GM08714 (cell line): ENCODE results near the gene HOXB1.

Source experiments
- H3K4me3 ChIP-seq: fragments of 200-500 bp; sonication (Bioruptor generic); 2 replicates; pipeline ENCODE4 v1.5.1; 2014; ENCODE audit warnings: mild to moderate bottlenecking, low read length, inconsistent platforms
- ZNF274 ChIP-seq: IDR thresholded peaks from 2 replicates; pipeline ENCODE4 v1.6.1; 2012; ENCODE audit warnings: mild to moderate bottlenecking, low read depth, low read length

Gene HOXB1

DNA sequence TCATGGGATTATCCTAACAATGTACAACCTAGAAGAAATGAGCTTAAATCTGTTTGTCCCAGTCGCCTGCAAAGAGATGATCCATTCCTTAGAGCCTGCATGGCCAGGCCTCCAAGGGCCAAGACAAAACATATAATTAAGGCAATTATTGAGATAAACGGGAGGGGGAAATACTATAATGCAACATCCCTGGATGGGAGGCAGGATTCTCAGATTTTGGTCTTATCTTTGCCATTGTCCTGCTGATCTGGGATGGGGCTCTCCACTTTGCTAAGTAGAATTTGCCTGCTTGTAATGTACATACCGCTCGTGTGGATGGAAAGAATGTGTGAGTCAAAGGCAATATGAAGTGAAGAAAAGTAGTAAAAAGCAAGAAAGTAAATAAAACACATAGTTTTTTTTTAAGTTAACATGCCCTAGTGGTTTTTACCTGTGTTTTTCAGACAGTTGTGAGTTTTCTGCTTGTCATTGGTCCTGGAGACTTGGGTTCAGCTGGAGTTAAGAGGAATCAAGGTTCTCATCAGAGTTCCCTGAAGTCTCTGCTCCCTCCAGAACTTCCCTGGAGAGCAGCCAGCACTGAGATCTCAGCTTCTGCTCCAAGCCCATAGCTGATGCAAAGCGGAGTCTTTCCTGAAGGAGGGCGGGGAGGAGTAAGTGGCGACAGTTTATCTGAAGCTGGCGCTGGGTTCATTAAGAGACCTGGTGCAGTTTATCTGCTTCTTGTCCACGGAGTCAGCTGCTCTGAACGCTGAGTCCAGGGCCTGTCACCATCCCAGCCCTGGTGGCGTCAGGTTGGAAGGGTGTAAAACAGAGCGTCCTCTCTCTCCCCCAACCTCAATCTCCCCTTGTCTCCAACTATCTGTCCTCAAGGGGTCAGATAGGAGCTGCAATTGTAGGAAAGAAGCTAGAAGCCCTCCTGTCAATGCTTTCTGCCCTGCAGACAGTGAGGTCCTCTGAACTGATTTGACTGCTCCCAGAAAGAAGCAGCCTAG, 30.1 kb downstream of the HOXB1 start:
- no peak for TF ChIP-seq ZNF274
- H3K4me3 ChIP-seq, result no peak overlapping the region

DNA sequence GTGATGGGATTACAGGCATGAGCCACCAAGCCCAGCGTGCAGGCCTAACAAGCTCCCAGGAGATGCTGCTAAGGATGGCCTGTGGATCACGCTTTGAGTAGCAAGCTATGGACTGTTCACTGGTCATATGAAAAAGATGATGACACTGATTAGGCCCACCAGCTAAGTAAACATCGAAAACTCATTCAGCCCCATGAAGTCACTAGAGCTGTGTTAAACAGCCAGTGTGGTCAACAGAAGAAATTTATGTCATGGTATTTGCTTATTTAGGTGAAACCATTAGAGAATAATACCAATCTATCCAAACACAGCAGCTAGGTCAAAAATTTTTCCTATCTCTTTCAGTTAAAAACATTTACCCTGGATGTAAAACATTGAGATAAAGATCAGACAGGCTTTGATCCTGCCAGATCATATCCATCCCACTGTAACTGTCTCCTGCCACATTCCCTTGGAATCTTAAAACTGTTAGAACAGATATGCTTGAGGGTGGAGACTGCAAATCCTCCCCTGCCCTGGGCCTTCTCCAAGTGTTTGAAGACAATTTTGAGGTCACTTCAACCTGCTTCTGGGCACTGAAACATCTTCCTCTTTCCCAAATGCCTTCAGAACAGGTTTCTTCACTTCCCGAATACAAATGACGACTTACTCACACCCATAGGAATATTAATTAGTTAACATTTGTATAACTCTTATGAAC, 30.9 kb downstream of the HOXB1 start:
- no peak for TF ChIP-seq ZNF274
- H3K4me3 ChIP-seq, result no peak overlapping the region

DNA sequence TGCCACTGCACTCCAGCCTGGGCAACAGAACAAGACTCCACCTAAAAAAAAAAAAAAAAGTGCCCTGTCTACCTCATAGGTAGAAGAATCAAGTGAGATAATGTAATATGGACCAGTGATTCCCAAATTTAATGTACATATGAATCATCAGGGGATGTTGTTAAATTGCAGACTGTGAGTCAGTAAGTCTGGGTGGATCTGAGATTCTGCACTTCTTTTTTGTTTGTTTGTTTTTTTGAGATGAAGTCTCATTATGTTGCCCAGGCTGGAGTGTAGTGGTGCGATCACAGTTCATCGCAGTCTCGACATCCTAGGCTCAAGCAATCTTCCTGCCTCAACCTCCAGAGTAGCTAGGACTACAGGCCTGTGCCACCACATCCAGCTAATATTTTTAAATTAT, 31.6 kb downstream of the HOXB1 start:
- no peak overlapping the region for H3K4me3 ChIP-seq
- no peak for TF ChIP-seq ZNF274

DNA sequence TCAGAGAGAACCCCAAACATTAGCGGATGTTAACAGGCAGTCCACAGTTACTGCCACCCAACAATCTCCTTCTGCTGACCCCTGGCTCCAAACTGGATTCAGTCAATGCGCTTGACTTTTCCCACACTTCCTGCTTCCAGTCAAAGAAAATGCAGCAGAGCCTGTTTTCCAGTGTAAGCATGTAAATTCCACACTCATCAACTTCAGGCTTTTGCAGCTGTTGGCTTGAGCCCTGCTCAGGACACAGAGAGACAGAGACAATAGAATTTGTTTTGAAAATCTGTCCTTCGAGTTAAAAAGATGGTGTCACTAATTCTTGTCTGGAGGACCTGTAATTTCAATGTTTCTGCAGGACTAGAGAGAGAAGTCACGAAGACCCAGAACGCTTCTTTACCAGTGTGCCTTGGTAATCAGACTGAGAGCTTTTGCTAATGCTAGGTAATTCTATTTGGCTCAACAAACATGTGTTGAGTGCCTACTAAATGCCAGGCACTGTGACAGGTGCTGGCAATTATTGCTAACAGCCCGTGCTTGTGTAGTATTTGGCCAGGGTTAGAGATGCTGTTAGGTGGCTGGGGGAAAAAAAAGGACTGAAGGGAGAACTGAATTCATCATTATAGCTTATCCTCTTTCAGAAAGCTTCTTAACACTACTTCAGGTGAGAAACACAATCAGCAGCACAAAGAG, 32.5 kb downstream of the HOXB1 start:
- no peak for TF ChIP-seq ZNF274
- no peak overlapping the region for H3K4me3 ChIP-seq

DNA sequence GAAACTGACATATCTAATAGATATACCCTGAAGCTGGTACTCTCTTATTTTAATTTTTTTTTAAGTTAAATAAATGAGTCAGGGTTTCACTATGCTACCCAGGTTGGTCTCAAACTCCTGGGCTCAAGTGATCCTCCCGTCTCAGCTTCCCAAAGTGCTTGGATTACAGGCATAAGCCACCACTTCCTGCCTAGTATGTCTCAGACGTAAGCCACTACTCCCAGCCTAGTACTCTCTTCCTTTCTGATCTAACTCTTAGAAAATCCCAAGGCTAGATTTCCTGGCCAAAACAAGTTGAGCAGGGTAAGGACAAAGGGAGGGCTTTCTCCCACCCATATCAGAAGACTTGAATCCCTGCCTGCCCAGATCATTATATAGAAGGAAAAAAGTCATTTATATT, 33.7 kb downstream of the HOXB1 start:
- TF ChIP-seq ZNF274, result no peak

DNA sequence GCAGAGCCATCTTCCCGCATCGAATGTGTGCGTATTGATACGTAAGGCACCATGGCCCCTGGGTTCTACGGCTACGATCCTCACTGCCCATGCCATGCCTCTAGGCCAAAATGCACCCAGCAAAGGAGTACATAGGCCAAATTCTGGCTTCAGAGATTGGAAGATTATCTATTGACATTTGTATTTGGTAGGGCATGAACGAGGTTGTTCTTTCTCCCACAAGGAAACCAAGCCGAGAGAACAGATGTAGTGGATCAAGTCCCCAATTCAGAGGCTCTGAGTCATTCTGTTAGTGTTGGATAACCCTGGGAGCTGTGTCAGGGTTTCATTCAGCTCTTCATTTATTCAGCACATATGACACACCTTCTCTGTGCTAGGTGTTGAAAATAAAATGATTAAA, 36.5 kb downstream of the HOXB1 start:
- no peak overlapping the region for H3K4me3 ChIP-seq
- no peak for TF ChIP-seq ZNF274

More for the DNA sequence above, 33.7 kb downstream of the HOXB1 start:
- H3K4me3 ChIP-seq, result no peak overlapping the region

DNA sequence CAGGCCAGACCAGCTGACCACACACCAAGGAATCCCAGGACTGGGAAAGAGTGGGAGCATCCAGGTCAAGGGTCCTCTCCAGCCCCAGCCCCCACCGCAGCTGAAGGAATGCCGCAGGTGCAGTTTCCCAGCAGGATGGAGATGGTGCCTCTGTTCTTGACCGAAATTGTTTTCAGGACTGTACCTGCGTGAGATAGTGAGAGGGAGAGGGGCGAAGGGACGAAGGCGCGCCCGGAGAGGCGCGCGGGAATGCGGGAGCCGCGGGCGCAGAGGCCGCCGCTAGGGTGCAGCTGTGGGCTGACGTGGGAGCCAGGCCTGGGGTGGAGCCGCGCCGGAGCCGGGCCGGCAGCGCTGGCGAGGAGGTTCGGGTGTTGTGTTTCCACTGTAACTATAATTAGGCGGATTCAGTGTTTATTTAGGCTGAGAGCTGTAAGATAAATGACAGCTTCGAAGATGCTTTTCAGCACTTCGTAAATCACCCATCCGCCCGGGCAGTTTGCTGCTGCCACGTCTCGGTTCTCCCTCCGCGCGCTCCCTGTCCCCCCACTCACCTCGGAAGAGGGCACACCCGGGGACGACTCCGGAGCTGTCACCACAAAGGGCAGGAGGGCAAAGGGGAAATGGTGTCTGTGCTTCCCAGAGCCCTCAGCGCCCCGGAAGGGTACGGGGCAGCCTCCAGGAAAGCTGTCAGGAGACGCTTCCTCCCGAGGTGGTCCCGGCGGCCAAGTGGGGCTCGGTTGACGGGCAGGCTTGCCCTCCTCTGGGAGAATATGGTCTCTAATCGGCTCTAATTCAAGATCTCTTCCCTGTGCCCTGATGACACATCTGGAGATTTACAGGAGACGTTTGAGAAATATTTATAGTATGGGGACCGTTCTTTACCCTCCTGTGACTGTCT, 38.2 kb downstream of the HOXB1 start:
- H3K4me3 ChIP-seq, result peak overlapping the region; percentile 20; the same call in 1 of the 2 replicates

GRCh38 chr17:48491527-48492273, 39.1 kb downstream of the HOXB1 start:
- no peak for TF ChIP-seq ZNF274
- no peak overlapping the region for H3K4me3 ChIP-seq

More for the DNA sequence above, 38.2 kb downstream of the HOXB1 start:
- no peak for TF ChIP-seq ZNF274

GRCh38 chr17:48490451-48490892, 40.3 kb downstream of the HOXB1 start:
- H3K4me3 ChIP-seq, result no peak overlapping the region
- TF ChIP-seq ZNF274, result no peak

- no peak overlapping the region for H3K4me3 ChIP-seq
- no peak for TF ChIP-seq ZNF274
Measured at GRCh38 chr17:48489781-48490180, 41.0 kb downstream of the HOXB1 start.

GRCh38 chr17:48488548-48489106, 42.2 kb downstream of the HOXB1 start:
- no peak for TF ChIP-seq ZNF274
- H3K4me3 ChIP-seq, result no peak overlapping the region

- TF ChIP-seq ZNF274, result no peak
Measured at GRCh38 chr17:48487221-48487620, 43.6 kb downstream of the HOXB1 start.

More at GRCh38 chr17:48487221-48487620, 43.6 kb downstream of the HOXB1 start:
- no peak overlapping the region for H3K4me3 ChIP-seq
